ENCODE measurements around the gene ADGRG4. TPM values are rescaled to one million over a fixed set of nuclear protein-coding genes. Genes with fewer than 3 reads are reported as not detected.

The ADGRG4 gene
- total RNA-seq, 2 experiments from 2014 or later = not detected

DNA sequence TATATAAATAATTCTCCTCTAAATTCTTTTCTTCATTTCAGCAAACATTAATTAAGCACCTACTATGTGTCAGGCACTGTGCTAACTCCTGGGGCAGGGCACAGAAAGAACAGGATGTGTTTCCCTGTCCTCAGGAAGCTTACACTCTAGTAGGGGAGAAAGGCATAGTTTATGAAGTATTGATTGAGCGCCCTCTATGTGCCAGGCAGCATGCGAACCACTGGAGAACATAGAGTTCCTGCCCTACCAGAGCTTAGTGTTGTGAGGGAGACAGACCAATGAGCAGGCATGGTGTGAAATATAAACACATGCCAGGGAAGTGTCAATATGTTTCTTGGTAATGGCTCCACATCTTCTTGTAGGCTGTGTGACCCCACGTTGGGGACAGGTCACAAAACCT, 3.7 kb downstream of the ADGRG4 start:
- Mint-ChIP-seq H3K36me3 (ENCODE audit: low read depth) (no peaks in the 10 kb centered on the region), H3K4me1 (ENCODE audit: low read depth) (no peaks in the 10 kb centered on the region), H3K27me3 (ENCODE audit: low read depth) (no peaks in the 10 kb centered on the region), H3K4me3 (no peak overlapping the region), H3K27ac (no peak overlapping the region), H3K9me3 (ENCODE audit: insufficient read depth) (no peaks in the 10 kb centered on the region)
- ChIA-PET POLR2A (no interaction called here), CTCF (interaction anchor here (0.6 kb wide), 1 partner anchor 10 kb away, joined by 3 read pairs; no protein-coding TSS in a partner anchor)
- DNase-seq (no peak), ATAC-seq (no peak)

DNA sequence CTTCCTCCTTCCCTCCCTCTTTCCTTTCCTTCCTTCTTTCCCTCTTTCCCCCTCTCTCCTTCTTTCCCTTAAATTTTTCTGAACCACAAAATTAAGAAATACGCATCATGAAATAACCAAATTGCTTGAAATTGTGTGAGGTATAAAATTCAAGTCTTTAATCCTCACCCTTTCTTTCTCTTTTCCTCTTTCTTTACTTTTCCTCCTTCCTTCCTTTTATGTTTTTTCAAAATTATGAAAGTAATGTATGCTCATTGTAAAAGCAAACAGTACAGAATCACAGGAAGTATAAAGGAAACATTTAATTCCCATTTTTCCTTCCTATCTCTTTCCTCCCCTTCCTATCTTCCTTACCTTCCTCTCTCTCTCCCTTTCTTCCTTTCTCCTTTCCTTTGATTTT, 5.4 kb downstream of the ADGRG4 start:
- POLR2A ChIA-PET = no interaction called here
- H3K9me3 Mint-ChIP-seq (ENCODE audit: insufficient read depth) = no peaks in the 10 kb centered on the region
- H3K36me3 Mint-ChIP-seq (ENCODE audit: low read depth) = no peaks in the 10 kb centered on the region
- no peaks in the 10 kb centered on the region for H3K4me1 Mint-ChIP-seq (ENCODE audit: low read depth)
- DNase-seq = no peak
- CTCF ChIA-PET = no interaction called here
- H3K4me3 Mint-ChIP-seq = no peak overlapping the region
- no peak for ATAC-seq
- H3K27ac Mint-ChIP-seq = no peak overlapping the region
- H3K27me3 Mint-ChIP-seq (ENCODE audit: low read depth) = no peaks in the 10 kb centered on the region

DNA sequence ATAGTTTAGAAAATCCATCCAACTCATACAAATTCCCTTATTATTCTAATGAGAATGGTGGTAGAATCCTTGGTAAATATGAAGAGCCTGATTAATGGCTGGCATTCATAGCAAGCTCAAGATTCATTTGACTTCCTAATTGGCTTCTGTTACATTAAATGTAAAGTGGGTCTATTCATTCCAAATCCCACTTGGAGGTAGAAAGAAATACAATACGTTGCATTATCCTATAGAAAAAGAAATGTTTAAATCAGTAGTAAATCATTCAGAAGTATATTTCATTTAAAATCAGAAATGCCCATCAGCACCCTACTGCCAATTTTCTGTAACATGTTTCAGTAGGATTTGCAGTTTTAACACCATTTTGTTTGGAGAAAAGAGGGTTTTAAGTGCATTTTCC, 6.7 kb downstream of the ADGRG4 start:
- Mint-ChIP-seq H3K9me3 (ENCODE audit: insufficient read depth) (no peaks in the 10 kb centered on the region), H3K4me3 (no peak overlapping the region), H3K4me1 (ENCODE audit: low read depth) (no peaks in the 10 kb centered on the region), H3K36me3 (ENCODE audit: low read depth) (no peaks in the 10 kb centered on the region), H3K27ac (no peak overlapping the region), H3K27me3 (ENCODE audit: low read depth) (no peaks in the 10 kb centered on the region)
- DNase-seq (no peak), ATAC-seq (no peak)
- CTCF ChIA-PET = no interaction called here
- POLR2A ChIA-PET = no interaction called here

DNA sequence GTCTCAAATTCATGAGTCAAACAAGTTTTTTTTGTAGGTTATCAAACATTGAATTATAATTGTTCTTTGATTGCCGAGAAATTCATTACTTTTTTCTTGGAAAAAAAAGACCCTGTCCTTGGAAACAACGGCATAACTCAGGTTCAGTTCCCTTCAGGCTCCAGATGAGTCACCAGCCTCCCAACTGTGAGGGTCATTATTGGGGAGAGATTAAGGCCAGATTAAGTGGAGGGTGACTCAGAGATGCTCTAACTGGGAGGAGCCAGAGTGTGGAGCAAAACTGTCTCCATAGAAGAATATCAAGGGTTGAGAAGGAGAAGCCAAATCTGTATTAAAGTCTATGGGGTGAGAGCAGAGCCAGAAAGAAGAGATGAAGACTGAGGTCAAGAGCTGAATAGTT, 9.6 kb downstream of the ADGRG4 start:
- DNase-seq (no peak), ATAC-seq (no peak)
- Mint-ChIP-seq H3K27me3 (ENCODE audit: low read depth) (no peaks in the 10 kb centered on the region), H3K4me3 (no peak overlapping the region), H3K4me1 (ENCODE audit: low read depth) (no peaks in the 10 kb centered on the region), H3K9me3 (ENCODE audit: insufficient read depth) (no peaks in the 10 kb centered on the region), H3K36me3 (ENCODE audit: low read depth) (no peaks in the 10 kb centered on the region), H3K27ac (no peak overlapping the region)
- ChIA-PET CTCF (no interaction called here), POLR2A (no interaction called here)

DNA sequence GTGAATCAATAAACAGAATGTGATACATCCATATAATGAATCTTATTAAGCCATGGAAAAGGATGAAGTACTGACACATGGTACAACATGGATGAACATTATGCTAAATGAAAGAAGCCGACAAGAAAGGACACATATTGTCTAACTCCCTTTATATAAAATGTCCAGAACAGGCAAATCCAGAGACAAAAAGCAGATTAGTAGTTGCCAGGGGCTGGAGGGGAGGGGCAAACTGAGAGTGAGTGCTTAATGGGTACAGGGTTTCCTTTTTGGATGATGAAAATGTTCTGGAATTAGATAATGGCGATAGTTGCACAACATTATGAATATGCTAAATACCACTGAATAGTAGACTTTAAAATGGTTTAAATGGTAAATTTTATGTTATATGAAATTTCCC, 17.4 kb downstream of the ADGRG4 start:
- DNase-seq = no peak
- POLR2A ChIA-PET = no interaction called here
- Mint-ChIP-seq H3K4me1 (ENCODE audit: low read depth) (no peaks in the 10 kb centered on the region), H3K36me3 (ENCODE audit: low read depth) (no peaks in the 10 kb centered on the region), H3K4me3 (no peak overlapping the region), H3K9me3 (ENCODE audit: insufficient read depth) (no peaks in the 10 kb centered on the region), H3K27me3 (ENCODE audit: low read depth) (no peaks in the 10 kb centered on the region), H3K27ac (no peak overlapping the region)
- ATAC-seq = no peak
- CTCF ChIA-PET = no interaction called here

DNA sequence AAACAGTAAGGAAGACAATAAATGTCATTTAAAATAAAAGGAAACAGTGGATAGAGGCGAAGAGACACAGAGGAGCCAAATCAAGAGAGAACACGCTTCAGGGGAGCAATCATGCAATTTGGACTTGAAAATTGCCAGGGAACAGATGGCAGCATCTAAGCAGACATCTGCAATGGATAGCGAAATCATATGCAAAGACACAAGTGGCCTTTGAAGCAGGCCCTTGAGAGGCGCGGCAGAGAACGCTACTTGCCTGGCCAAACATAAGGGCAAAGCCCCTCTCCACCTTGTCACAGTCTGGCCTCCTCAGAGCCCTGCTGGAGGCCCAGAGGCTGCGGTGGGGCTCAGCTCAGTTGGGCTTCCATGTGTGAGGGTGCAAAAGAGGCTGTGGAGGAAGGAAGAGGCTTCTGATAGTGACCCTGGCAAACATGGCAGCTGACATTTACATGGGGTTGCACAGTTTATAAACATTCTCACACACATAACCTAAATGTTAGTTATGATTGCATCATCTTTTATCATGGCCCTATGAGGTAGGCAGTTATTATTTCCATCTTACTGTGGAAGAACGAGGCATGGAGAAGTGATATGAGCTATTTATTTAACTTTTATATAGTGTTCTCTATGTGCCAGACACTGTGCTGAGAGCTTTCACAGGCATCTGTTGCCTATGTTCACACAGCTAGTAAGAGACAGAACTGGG, 18.3 kb downstream of the ADGRG4 start:
- Mint-ChIP-seq H3K4me1 (ENCODE audit: low read depth) (no peaks in the 10 kb centered on the region), H3K36me3 (ENCODE audit: low read depth) (no peaks in the 10 kb centered on the region), H3K4me3 (no peak overlapping the region), H3K27ac (no peak overlapping the region), H3K9me3 (ENCODE audit: insufficient read depth) (no peaks in the 10 kb centered on the region), H3K27me3 (ENCODE audit: low read depth) (peaks cover 4% of the 10 kb centered on the region)
- ChIA-PET POLR2A (no interaction called here), CTCF (no interaction called here)
- ATAC-seq (no peak), DNase-seq (no peak)

DNA sequence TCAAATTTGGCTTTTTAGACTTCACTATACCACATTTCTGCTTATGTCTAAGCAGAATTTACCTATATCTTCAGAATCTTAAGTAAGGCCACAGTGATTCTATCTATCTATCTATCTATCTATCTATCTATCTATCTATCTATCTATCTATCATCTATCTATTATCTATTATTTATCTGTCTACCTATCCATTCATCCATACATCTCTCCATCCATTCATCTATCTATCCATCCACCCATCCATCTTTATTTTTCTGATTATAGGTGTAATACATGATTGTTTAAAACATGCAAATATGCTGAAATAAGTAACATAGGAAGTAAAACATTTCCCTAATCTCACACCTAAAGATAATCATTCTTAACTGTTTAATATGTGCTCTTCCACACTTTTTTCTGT, 18.8 kb downstream of the ADGRG4 start:
- no peak overlapping the region for H3K4me3 Mint-ChIP-seq
- peaks cover 4% of the 10 kb centered on the region for H3K27me3 Mint-ChIP-seq (ENCODE audit: low read depth)
- H3K9me3 Mint-ChIP-seq (ENCODE audit: insufficient read depth) = no peaks in the 10 kb centered on the region
- no peaks in the 10 kb centered on the region for H3K4me1 Mint-ChIP-seq (ENCODE audit: low read depth)
- no peak overlapping the region for H3K27ac Mint-ChIP-seq
- ATAC-seq (no peak), DNase-seq (no peak)
- no peaks in the 10 kb centered on the region for H3K36me3 Mint-ChIP-seq (ENCODE audit: low read depth)
- ChIA-PET POLR2A (no interaction called here), CTCF (no interaction called here)

DNA sequence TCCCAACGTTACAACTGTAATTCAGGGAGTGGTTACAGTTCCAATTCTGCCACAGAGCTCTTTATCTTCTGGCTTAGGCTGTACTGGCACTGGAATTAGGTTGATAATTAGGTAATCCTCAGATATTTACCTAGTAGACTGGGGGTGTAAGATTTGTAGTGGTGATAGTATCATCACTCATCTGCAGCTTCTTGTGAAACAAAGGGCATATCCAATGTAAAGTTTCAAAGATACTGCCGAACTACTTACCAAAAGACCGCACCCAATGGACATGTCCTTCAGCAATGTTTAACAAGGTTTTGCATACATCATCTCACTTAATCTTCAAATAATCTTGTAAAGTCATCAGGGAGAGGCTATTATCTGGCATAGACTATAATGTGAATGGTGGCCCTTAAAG, 20.8 kb downstream of the ADGRG4 start:
- no peaks in the 10 kb centered on the region for H3K36me3 Mint-ChIP-seq (ENCODE audit: low read depth)
- no peak overlapping the region for H3K4me3 Mint-ChIP-seq
- POLR2A ChIA-PET = no interaction called here
- H3K4me1 Mint-ChIP-seq (ENCODE audit: low read depth) = peaks cover 4% of the 10 kb centered on the region
- no peaks in the 10 kb centered on the region for H3K9me3 Mint-ChIP-seq (ENCODE audit: insufficient read depth)
- H3K27ac Mint-ChIP-seq = no peak overlapping the region
- no peak for DNase-seq
- CTCF ChIA-PET = no interaction called here
- no peak for ATAC-seq
- H3K27me3 Mint-ChIP-seq (ENCODE audit: low read depth) = peaks cover 4% of the 10 kb centered on the region

DNA sequence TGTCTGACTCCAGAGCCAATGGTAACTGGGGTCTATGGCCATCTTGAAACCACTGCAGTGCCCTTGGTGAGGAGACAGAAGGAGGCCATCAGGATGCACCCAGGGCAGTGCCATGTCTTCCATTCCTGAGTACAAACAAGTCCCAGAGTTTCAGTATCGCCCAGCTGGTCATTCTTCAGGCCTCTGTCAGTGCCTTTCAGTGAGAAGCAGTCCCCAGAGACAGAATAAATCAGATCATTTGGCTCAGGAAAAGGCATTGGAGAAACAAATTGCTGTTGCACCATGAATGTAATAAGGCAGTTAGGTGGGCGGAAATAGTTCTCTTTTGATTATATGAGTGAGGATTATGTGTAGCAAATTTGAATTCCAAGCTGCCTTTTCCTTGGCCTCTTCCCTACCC, 21.3 kb downstream of the ADGRG4 start:
- Mint-ChIP-seq H3K9me3 (ENCODE audit: insufficient read depth) (no peaks in the 10 kb centered on the region), H3K27ac (no peak overlapping the region), H3K36me3 (ENCODE audit: low read depth) (no peaks in the 10 kb centered on the region), H3K27me3 (ENCODE audit: low read depth) (peaks cover 4% of the 10 kb centered on the region), H3K4me3 (no peak overlapping the region), H3K4me1 (ENCODE audit: low read depth) (peaks cover 4% of the 10 kb centered on the region)
- no peak for DNase-seq
- no peak for ATAC-seq
- CTCF ChIA-PET = no interaction called here
- POLR2A ChIA-PET = no interaction called here

DNA sequence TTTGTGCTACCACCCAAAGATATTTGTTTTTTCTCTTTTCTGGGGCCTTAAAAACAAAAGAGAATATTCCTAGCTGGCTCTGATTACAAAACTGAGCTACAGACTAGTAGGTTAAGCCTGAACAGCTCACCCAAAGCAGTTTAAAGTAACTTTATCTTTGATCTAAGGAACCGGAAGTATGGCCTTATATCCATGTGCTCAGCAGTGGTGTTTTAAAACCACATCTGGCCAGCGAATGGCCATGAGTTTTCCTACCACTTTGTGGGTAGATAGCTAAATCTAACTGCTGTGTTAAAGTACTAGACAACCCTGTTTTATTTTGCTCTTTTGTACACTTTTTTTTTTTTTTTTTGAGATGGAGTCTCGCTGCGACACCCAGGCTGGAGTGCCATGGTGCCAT, 24.6 kb downstream of the ADGRG4 start:
- H3K36me3 Mint-ChIP-seq (ENCODE audit: low read depth) = no peaks in the 10 kb centered on the region
- CTCF ChIA-PET = no interaction called here

DNA sequence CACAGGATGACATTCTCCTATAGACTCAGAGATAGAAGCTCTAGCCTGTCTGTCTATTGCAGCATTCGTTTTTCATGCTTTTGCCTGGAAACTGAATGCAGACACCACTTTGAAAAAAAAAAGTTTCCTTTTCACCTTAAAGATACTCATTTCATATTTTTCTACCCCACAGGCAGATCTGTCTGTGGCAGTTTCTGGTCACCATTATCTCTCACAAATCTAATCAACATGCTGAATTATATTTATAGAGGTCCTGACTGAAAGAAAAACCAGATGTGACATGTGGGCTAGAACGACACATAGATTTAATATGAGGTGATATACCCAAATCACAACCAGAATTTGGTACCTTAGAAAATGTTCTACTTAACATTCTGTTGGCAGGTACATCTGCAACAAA, 28.2 kb downstream of the ADGRG4 start:
- Mint-ChIP-seq H3K27ac (no peak overlapping the region), H3K4me1 (ENCODE audit: low read depth) (peaks cover 4% of the 10 kb centered on the region), H3K9me3 (ENCODE audit: insufficient read depth) (no peaks in the 10 kb centered on the region), H3K27me3 (ENCODE audit: low read depth) (peaks cover 2% of the 10 kb centered on the region), H3K4me3 (no peak overlapping the region), H3K36me3 (ENCODE audit: low read depth) (no peaks in the 10 kb centered on the region)
- ChIA-PET POLR2A (no interaction called here), CTCF (no interaction called here)
- DNase-seq = no peak
- no peak for ATAC-seq

More for the DNA sequence above, 24.6 kb downstream of the ADGRG4 start:
- H3K27me3 Mint-ChIP-seq (ENCODE audit: low read depth) = peaks cover 4% of the 10 kb centered on the region
- DNase-seq (no peak), ATAC-seq (no peak)
- H3K27ac Mint-ChIP-seq = no peak overlapping the region
- no peaks in the 10 kb centered on the region for H3K9me3 Mint-ChIP-seq (ENCODE audit: insufficient read depth)
- POLR2A ChIA-PET = no interaction called here
- H3K4me1 Mint-ChIP-seq (ENCODE audit: low read depth) = peaks cover 4% of the 10 kb centered on the region
- no peak overlapping the region for H3K4me3 Mint-ChIP-seq

DNA sequence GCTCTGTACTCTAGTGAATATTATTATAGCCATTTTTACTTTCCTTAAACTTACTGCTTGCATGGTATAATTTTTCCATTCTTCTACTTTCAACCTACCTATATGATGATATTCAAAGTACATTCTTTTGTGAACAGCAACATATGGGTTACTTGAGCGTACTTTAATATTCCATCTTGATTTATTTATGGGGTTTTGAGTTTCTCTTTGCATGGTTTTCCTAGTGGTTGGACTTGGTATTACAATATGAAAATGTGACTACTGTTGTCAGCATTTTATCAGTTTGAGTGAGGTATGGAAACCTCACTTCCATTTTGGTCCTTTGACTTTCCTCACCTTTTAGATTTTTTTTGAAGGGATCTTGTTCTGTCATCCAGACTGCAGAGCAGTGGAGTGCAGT, 35.9 kb downstream of the ADGRG4 start:
- DNase-seq = no peak
- no peak overlapping the region for H3K4me3 Mint-ChIP-seq
- no peaks in the 10 kb centered on the region for H3K9me3 Mint-ChIP-seq (ENCODE audit: insufficient read depth)
- no peaks in the 10 kb centered on the region for H3K36me3 Mint-ChIP-seq (ENCODE audit: low read depth)
- CTCF ChIA-PET = interaction anchor here (1.3 kb wide), 1 partner anchor 240 kb away, joined by 3 read pairs; no protein-coding TSS in a partner anchor
- H3K27ac Mint-ChIP-seq = no peak overlapping the region
- H3K4me1 Mint-ChIP-seq (ENCODE audit: low read depth) = no peaks in the 10 kb centered on the region
- POLR2A ChIA-PET = no interaction called here
- ATAC-seq = no peak
- peaks cover 2% of the 10 kb centered on the region for H3K27me3 Mint-ChIP-seq (ENCODE audit: low read depth)

DNA sequence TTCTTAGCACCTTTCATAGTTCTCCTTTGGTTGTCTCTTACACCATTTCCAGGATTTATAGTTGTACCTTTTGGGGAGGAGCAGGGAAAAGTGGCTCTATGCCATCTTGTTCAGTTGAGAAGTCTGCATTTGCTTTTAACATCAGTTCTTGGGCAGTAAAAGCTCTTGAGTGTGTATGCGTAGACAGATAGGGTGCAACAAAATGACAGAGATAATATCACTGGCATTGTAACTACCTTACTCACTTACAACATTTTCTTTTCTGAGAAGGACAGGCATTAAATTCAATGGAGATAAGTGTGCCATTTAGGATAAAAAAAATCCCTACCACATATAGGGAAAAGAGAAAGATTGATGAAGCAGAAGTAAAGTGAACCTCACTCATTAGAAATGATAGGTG, 38.9 kb downstream of the ADGRG4 start:
- POLR2A ChIA-PET = no interaction called here
- no peak for ATAC-seq
- H3K27me3 Mint-ChIP-seq (ENCODE audit: low read depth) = peaks cover 2% of the 10 kb centered on the region
- H3K4me1 Mint-ChIP-seq (ENCODE audit: low read depth) = no peaks in the 10 kb centered on the region
- no peaks in the 10 kb centered on the region for H3K36me3 Mint-ChIP-seq (ENCODE audit: low read depth)
- no peaks in the 10 kb centered on the region for H3K9me3 Mint-ChIP-seq (ENCODE audit: insufficient read depth)
- DNase-seq = no peak
- no peak overlapping the region for H3K27ac Mint-ChIP-seq
- H3K4me3 Mint-ChIP-seq = no peak overlapping the region
- CTCF ChIA-PET = no interaction called here

Data from activated CD8-positive, alpha-beta T cell treated with anti-CD3 and anti-CD28 coated beads, Interleukin-2, amount 10 ng/mL, durations not matched to agents 7 days and 5 days (primary cell).